Prostate gland (tissue), 2 donors: Measurements from ENCODE around the gene RGSL1. TPM values are rescaled to one million over a fixed set of nuclear protein-coding genes. Genes with fewer than 3 reads are reported as not detected.

ENCODE experiments used
- DNase-seq: peaks from one replicate; pipeline ENCODE4 v3.0.0-alpha.2; 2019; ENCODE audit warnings: low spot score
- H3K27ac ChIP-seq, 2 donors: fragments of 200-600 bp; sonication (generic); 2 replicates each; pipeline ENCODE4 v1.5.1; 2017 to 2019
- H3K27me3 ChIP-seq: fragments of 200-600 bp; sonication (generic); replicated peaks from 2 replicates; pipeline ENCODE4 v1.5.1; 2019; ENCODE audit not compliant: insufficient read depth
- H3K36me3 ChIP-seq, 2 donors: fragments of 200-600 bp; sonication (generic); 1 replicate in 1 of 2; 2 replicates in 1 of 2; pipeline versions ENCODE4 v1.5.1 to v1.8.1; 2017 to 2019
- H3K4me1 ChIP-seq: fragments of 200-600 bp; sonication (generic); replicated peaks from 2 replicates; pipeline ENCODE4 v1.5.1; 2019
- H3K4me3 ChIP-seq, 2 donors: fragments of 200-600 bp; sonication (generic); 2 replicates each; pipeline ENCODE4 v1.5.1; 2017 to 2019
- H3K9me3 ChIP-seq: fragments of 200-600 bp; sonication (generic); 2 replicates; pipeline ENCODE4 v1.5.1; 2017
- POLR2A ChIP-seq: fragments of 450-650 bp; IDR thresholded peaks from one replicate; pipeline ENCODE4 v1.6.1; 2016; ENCODE audit warnings: antibody characterized with exemption, mild to moderate bottlenecking
- POLR2AphosphoS5 ChIP-seq: sonication (generic); formaldehyde crosslinking; IDR thresholded peaks from one replicate; pipeline ENCODE4 v1.6.1; 2017; ENCODE audit warnings: antibody characterized with exemption
- WGBS: methylation state at CpG from one replicate; pipeline ENCODE4 v1.1.5; 2018; 5-methylcytosine and 5-hydroxymethylcytosine counted together
- intact Hi-C: fragments of 100-400 bp; cut with DNase I; formaldehyde crosslinking; loops from one replicate; pipeline ENCODE4 v1.14.2; 2022
- total RNA-seq, 2 donors: library from RNA; depleted of rRNA; stranded (reverse); fragments of >200 nt; gene quantifications; one replicate each; pipeline ENCODE4 v1.1.0, GENCODE V29; 2016
- TF ChIP-seq, protein P1 (sequence below), 4 experiments: fragments of 200-600 bp in 2 of 4; fragments of 450-650 bp in 2 of 4; sonication (generic) in 2 of 4; IDR thresholded peaks; 1 replicate in 3 of 4; 2 replicates in 1 of 4; pipeline ENCODE4 v1.5.1; 2016 to 2019; ENCODE audit warnings: antibody characterized with exemption in 4 of 4, mild to moderate bottlenecking in 2 of 4, moderate library complexity in 2 of 4

RGSL1 gene
- total RNA-seq, 2 donors from 2014 or later = 1.2 TPM; not detected in 1

- Histone ChIP-seq H3K4me3 (no peak overlapping the region), H3K4me1 (peaks cover 5% of the 10 kb centered on the region), H3K36me3 (no peaks in the 10 kb centered on the region), H3K9me3 (no peaks in the 10 kb centered on the region), H3K27me3 (peaks cover 2% of the 10 kb centered on the region), H3K27ac (no peak overlapping the region)
- 94% methylated on average over 6 of the region's 6 CpGs for WGBS
- TF ChIP-seq POLR2AphosphoS5 = no peak
- TF ChIP-seq, protein P1, sequence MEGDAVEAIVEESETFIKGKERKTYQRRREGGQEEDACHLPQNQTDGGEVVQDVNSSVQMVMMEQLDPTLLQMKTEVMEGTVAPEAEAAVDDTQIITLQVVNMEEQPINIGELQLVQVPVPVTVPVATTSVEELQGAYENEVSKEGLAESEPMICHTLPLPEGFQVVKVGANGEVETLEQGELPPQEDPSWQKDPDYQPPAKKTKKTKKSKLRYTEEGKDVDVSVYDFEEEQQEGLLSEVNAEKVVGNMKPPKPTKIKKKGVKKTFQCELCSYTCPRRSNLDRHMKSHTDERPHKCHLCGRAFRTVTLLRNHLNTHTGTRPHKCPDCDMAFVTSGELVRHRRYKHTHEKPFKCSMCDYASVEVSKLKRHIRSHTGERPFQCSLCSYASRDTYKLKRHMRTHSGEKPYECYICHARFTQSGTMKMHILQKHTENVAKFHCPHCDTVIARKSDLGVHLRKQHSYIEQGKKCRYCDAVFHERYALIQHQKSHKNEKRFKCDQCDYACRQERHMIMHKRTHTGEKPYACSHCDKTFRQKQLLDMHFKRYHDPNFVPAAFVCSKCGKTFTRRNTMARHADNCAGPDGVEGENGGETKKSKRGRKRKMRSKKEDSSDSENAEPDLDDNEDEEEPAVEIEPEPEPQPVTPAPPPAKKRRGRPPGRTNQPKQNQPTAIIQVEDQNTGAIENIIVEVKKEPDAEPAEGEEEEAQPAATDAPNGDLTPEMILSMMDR (IDR thresholded peaks at IDR 0.05) = no peak
- no peak for TF ChIP-seq POLR2A
- no peak for DNase-seq
- intact Hi-C loops = no loop called here
Measured at GRCh38 chr1:182413969-182414368, 36.0 kb upstream of the RGSL1 start.

DNA sequence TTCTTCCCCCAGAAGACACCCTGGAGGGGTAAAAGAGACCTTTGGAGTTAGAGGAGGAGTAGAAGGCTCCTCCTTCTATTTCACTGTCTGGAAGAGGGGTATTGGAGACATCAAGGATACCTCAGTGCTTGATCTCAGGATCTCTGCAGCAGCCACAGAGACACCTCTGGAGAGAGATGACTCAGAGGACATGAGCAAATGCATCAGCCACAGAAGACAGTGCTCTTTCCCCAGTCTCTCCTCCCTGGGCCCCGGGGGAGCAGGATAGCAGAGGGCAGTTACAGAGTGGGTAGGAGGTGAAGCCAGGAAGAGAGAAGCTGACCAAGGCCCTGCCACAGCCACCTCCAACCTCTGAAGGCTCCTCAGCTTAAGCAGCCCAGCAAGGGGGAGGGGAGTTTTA, 34.2 kb upstream of the RGSL1 start:
- WGBS = 64% methylated on average over 1 of the region's 1 CpG
- H3K4me1 ChIP-seq = no peaks in the 10 kb centered on the region
- DNase-seq = no peak
- H3K27ac ChIP-seq = no peak overlapping the region
- no peak overlapping the region for H3K4me3 ChIP-seq
- H3K36me3 ChIP-seq = no peaks in the 10 kb centered on the region
- intact Hi-C loops = no loop called here
- TF ChIP-seq POLR2AphosphoS5 (no peak), POLR2A (no peak)
- TF ChIP-seq, protein P1 (IDR thresholded peaks at IDR 0.05) = no peak
- H3K9me3 ChIP-seq = no peaks in the 10 kb centered on the region
- H3K27me3 ChIP-seq = peaks cover 2% of the 10 kb centered on the region

DNA sequence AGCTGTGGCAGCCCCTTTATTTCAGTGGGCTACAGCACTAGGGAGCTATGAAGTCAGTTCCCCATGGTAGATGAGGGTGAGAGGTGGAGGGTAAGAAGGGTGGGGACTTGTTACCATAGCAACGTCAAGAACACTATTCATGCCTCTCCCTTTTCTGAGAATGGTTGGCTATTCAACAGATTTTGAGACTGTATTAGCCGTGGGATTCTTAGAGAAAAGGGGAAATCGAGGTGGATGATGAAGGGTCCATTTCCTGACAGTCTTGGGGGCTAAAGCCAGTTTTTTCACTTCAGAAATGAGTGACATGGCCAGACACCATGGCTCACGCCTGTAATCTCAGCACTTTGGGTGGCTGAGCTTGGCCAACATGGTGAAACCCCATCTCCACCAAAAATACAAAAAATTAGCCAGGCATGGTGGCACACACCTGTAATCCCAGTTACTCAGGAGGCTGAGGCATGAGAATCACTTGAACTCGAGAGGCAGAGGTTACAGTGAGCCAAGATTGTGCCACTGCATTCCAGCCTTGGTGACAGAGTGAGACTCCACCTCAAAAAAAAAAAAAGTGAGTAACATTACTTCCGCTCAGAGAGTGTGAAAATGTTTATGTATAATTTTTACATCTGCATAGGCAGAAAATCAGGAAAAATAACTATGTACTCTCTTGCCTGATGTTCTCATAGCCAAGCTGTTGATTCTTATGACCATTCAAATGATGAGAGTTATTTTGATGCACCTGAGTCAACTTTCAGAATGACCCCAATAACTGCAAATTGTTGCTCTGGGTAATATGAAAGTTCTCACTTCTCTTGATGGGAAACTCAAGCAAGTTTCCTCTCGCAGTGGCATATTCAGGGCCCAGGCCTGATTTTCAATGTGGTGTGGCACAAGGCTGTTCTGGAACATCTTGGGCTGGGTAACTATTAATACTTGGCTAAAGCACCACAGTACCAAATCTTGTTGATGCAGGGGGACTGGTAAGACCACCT, 23.2 kb upstream of the RGSL1 start:
- Histone ChIP-seq H3K4me3 (no peak overlapping the region), H3K9me3 (no peaks in the 10 kb centered on the region), H3K4me1 (no peaks in the 10 kb centered on the region), H3K36me3 (no peaks in the 10 kb centered on the region), H3K27ac (no peak overlapping the region), H3K27me3 (no peaks in the 10 kb centered on the region)
- intact Hi-C loops = no loop called here
- WGBS = 87% methylated on average over 7 of the region's 7 CpGs
- no peak for TF ChIP-seq POLR2A
- TF ChIP-seq POLR2AphosphoS5 = no peak
- TF ChIP-seq, protein P1 (IDR thresholded peaks at IDR 0.05) = no peak
- no peak for DNase-seq

- no peak overlapping the region for H3K4me3 ChIP-seq
- 82% methylated on average over 2 of the region's 2 CpGs for WGBS
- no peaks in the 10 kb centered on the region for H3K4me1 ChIP-seq
- no peaks in the 10 kb centered on the region for H3K27me3 ChIP-seq
- no peak for DNase-seq
- no peaks in the 10 kb centered on the region for H3K9me3 ChIP-seq
- no peak overlapping the region for H3K27ac ChIP-seq
- no peaks in the 10 kb centered on the region for H3K36me3 ChIP-seq
- TF ChIP-seq POLR2AphosphoS5 = no peak
- TF ChIP-seq, protein P1 (IDR thresholded peaks at IDR 0.05) = no peak
- TF ChIP-seq POLR2A = no peak
- intact Hi-C loops = no loop called here
Measured at GRCh38 chr1:182428043-182428442, 21.9 kb upstream of the RGSL1 start.
